Mesenchymal stem cell (in vitro differentiated cells and primary cell): ENCODE results near the gene CTSD.

Experiments
- DNase-seq: peaks from one replicate; pipeline ENCODE4 v3.0.0-alpha.2; 2013
- H2AFZ ChIP-seq: one replicate; pipeline ENCODE4 v1.6.1; 2013; ENCODE audit warnings: low read depth, mild to moderate bottlenecking, control low read depth, inconsistent platforms, low read length, moderate library complexity
- H2AK5ac ChIP-seq: 2 replicates; pipeline ENCODE4 v1.6.1; 2013; ENCODE audit warnings: low read length, moderate library complexity, mild to moderate bottlenecking, inconsistent platforms; ENCODE audit not compliant: severe bottlenecking
- H2BK120ac ChIP-seq: one replicate; pipeline ENCODE4 v1.6.1; 2013; ENCODE audit warnings: low read depth, mild to moderate bottlenecking, inconsistent platforms, low read length, moderate library complexity
- H2BK12ac ChIP-seq, 2 experiments: one replicate each; pipeline ENCODE4 v1.6.1; 2013; ENCODE audit warnings: inconsistent platforms in 2 of 2, low read length in 2 of 2, mild to moderate bottlenecking in 2 of 2, moderate library complexity in 2 of 2, control low read depth in 1 of 2
- H2BK15ac ChIP-seq: one replicate; pipeline ENCODE4 v1.6.1; 2013; ENCODE audit warnings: mild to moderate bottlenecking, low read depth, inconsistent platforms; ENCODE audit not compliant: poor library complexity, severe bottlenecking
- H2BK5ac ChIP-seq: 2 replicates; pipeline ENCODE4 v1.6.1; 2013; ENCODE audit warnings: low read depth, mild to moderate bottlenecking, low read length, control low read depth, inconsistent platforms; ENCODE audit not compliant: poor library complexity, severe bottlenecking
- H3K14ac ChIP-seq, 2 experiments: one replicate each; pipeline ENCODE4 v1.6.1; 2013; ENCODE audit warnings: inconsistent platforms in 2 of 2, low read length in 2 of 2, control low read depth in 1 of 2, mild to moderate bottlenecking in 1 of 2, moderate library complexity in 1 of 2
- H3K18ac ChIP-seq, 2 experiments: one replicate each; pipeline ENCODE4 v1.6.1; 2013; ENCODE audit warnings: inconsistent platforms in 2 of 2, low read length in 2 of 2, control low read depth in 1 of 2, low read depth in 1 of 2, mild to moderate bottlenecking in 1 of 2
- H3K23ac ChIP-seq, 2 experiments: one replicate each; pipeline ENCODE4 v1.6.1; 2013; ENCODE audit warnings: inconsistent platforms in 2 of 2, low read length in 2 of 2, mild to moderate bottlenecking in 2 of 2, moderate library complexity in 2 of 2, control low read depth in 1 of 2
- H3K27ac ChIP-seq: 2 replicates; pipeline ENCODE4 v1.5.1; 2013; ENCODE audit warnings: mild to moderate bottlenecking, moderate library complexity, low read length, control low read depth, inconsistent platforms; ENCODE audit not compliant: poor library complexity, severe bottlenecking
- H3K27me3 ChIP-seq, 2 experiments: 2 replicates each; pipeline versions ENCODE4 v1.6.1 to v1.7.0; 2013; ENCODE audit warnings: low read length in 2 of 2, mild to moderate bottlenecking in 2 of 2, moderate library complexity in 2 of 2, control low read depth in 1 of 2, inconsistent platforms in 1 of 2; ENCODE audit not compliant: control insufficient read depth in 1 of 2, insufficient read depth in 1 of 2
- H3K36me3 ChIP-seq, 2 experiments: 2 replicates each; pipeline versions ENCODE4 v1.6.1 to v1.7.0; 2013; ENCODE audit warnings: low read length in 2 of 2, control low read depth in 1 of 2, inconsistent platforms in 1 of 2, low read depth in 1 of 2, mild to moderate bottlenecking in 1 of 2; ENCODE audit not compliant: insufficient read depth in 2 of 2, control insufficient read depth in 1 of 2
- H3K4ac ChIP-seq, 2 experiments: one replicate each; pipeline ENCODE4 v1.6.1; 2013; ENCODE audit warnings: inconsistent platforms in 2 of 2, low read length in 2 of 2, mild to moderate bottlenecking in 2 of 2, moderate library complexity in 2 of 2, control low read depth in 1 of 2, low read depth in 1 of 2
- H3K4me1 ChIP-seq: 2 replicates; pipeline ENCODE4 v1.6.1; 2013; ENCODE audit warnings: low read depth, low read length, control low read depth; ENCODE audit not compliant: control insufficient read depth, insufficient read depth
- H3K4me2 ChIP-seq: 2 replicates; pipeline ENCODE4 v1.6.1; 2013; ENCODE audit warnings: low read length, mild to moderate bottlenecking, inconsistent platforms; ENCODE audit not compliant: poor library complexity, severe bottlenecking
- H3K4me3 ChIP-seq, 2 experiments: 2 replicates each; pipeline versions ENCODE4 v1.5.1 to v1.7.0; 2013; ENCODE audit warnings: low read length in 2 of 2, mild to moderate bottlenecking in 2 of 2, control low read depth in 1 of 2, low read depth in 1 of 2; ENCODE audit not compliant: insufficient read depth in 1 of 2
- H3K79me1 ChIP-seq: replicated peaks from 2 replicates; pipeline ENCODE4 v1.6.1; 2013; ENCODE audit warnings: mild to moderate bottlenecking, control low read depth, low read length, inconsistent platforms; ENCODE audit not compliant: poor library complexity, severe bottlenecking
- H3K9ac ChIP-seq: 2 replicates; pipeline ENCODE4 v1.7.0; 2013; ENCODE audit warnings: mild to moderate bottlenecking, low read length, moderate library complexity
- H3K9me3 ChIP-seq: 2 replicates; pipeline ENCODE4 v1.7.0; 2013; ENCODE audit warnings: mild to moderate bottlenecking, low read length; ENCODE audit not compliant: control insufficient read depth
- H4K8ac ChIP-seq: one replicate; pipeline ENCODE4 v1.6.1; 2013; ENCODE audit warnings: inconsistent platforms, mild to moderate bottlenecking, low read length, moderate library complexity
- H4K91ac ChIP-seq: one replicate; pipeline ENCODE4 v1.6.1; 2013; ENCODE audit warnings: mild to moderate bottlenecking, low read length, inconsistent platforms
- WGBS: methylation state at CpG from one replicate; pipeline ENCODE4 v1.1.7; 2013; ENCODE audit warnings: mixed read lengths; 5-methylcytosine and 5-hydroxymethylcytosine counted together

Gene CTSD

DNA sequence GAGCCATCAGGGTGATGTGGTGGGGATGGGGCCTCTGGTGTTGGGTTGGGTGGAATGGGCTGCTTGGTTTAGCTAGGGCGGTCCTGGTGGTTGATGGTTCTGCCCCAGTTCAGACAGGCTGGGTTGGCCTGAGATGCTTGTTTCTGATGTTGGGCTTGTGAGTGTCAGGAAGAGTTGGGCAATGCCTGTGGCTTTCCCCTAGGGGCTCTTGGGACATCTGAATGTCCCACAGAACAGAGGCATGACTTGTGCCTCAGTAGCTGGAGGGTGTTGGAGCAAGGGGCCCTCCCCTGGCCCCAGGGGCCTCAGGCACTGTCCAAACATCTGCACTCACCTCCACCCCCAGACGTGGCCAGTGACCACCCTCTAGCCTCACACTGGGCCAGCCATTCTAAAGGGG lies 14.0 kb upstream of the CTSD start:
- no peak overlapping the region for H4K8ac ChIP-seq
- no peaks in the 10 kb centered on the region for H3K36me3 ChIP-seq
- H3K9me3 ChIP-seq: no peaks in the 10 kb centered on the region
- peak overlapping the region; percentile 73 for H4K91ac ChIP-seq
- no peak overlapping the region for H2AK5ac ChIP-seq
- no peak overlapping the region for H3K4ac ChIP-seq
- WGBS: 96% methylated on average over 2 of the region's 2 CpGs
- H2BK12ac ChIP-seq: peak overlapping the region; percentile 67 to 75
- H2AFZ ChIP-seq: no peak overlapping the region
- H2BK120ac ChIP-seq: no peak overlapping the region
- H3K18ac ChIP-seq: peak overlapping the region; percentile 14 to 49
- H2BK5ac ChIP-seq: no peak overlapping the region
- H3K27ac ChIP-seq: no peak overlapping the region
- no peak for DNase-seq
- no peaks in the 10 kb centered on the region for H3K79me1 ChIP-seq
- no peak overlapping the region for H3K14ac ChIP-seq
- peaks cover 0 to 16% of the 10 kb centered on the region in 2 experiments for H3K27me3 ChIP-seq
- peak overlapping the region; percentile 12 for H2BK15ac ChIP-seq
- no peak overlapping the region for H3K9ac ChIP-seq
- no peak overlapping the region for H3K4me3 ChIP-seq
- no peak overlapping the region for H3K4me2 ChIP-seq
- peaks cover 43% of the 10 kb centered on the region for H3K4me1 ChIP-seq
- no peak overlapping the region for H3K23ac ChIP-seq

DNA sequence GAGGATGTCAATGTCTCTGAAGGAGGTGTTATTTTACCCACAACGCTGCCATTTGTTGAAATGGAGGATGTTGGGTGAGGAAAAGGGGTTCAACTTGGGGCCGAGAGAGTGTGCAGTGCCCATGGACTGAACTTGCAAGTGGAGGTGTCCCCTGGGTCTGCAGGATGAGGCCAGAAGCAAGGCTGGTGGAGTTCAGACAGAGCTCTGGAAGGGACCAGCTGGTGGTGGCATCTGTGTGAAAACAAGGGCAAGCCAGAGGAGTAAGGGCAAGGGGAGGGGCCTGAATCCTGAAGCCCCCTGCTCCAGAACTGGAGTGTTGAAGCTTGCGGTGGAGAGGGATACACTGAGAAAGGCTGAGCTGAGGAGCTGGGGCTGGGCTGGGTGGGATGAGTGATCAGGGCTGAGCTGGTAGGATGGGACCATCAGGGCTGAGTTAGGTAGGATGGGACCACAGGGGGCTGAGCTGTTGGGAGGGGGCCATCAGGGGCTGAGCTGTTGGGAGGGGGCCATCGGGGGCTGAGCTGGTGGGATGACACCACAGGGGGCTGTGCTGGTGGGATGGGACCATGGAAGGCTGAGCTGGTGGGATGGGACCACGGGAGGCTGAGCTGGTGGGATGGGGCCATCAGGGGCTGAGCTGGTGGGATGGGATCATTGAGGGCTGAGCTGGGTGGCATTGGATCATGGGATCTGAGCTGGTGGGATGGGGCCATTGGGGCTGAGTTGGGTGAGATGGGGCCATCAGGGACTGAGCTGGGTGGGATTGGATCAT lies 13.4 kb upstream of the CTSD start:
- Histone ChIP-seq H3K27ac (no peak overlapping the region), H3K9ac (no peak overlapping the region), H3K9me3 (no peaks in the 10 kb centered on the region), H3K79me1 (no peaks in the 10 kb centered on the region), H2BK120ac (no peak overlapping the region), H4K8ac (no peak overlapping the region), H2AK5ac (no peak overlapping the region), H3K27me3 (peaks cover 0 to 16% of the 10 kb centered on the region in 2 experiments), H3K4me2 (no peak overlapping the region), H3K36me3 (no peaks in the 10 kb centered on the region), H2BK5ac (no peak overlapping the region), H2BK12ac (peak overlapping the region; percentile 2 to 21), H2AFZ (no peak overlapping the region), H4K91ac (peak overlapping the region; percentile 47), H3K4me3 (no peak overlapping the region), H3K4me1 (peaks cover 41% of the 10 kb centered on the region), H3K14ac (peak overlapping the region in 1 of 2 experiments; percentile 35), H3K23ac (no peak overlapping the region), H2BK15ac (peak overlapping the region; percentile 30), H3K18ac (peak overlapping the region in 1 of 2 experiments; percentile 25), H3K4ac (no peak overlapping the region)
- 85% methylated on average over 5 of the region's 5 CpGs for WGBS
- no peak for DNase-seq

DNA sequence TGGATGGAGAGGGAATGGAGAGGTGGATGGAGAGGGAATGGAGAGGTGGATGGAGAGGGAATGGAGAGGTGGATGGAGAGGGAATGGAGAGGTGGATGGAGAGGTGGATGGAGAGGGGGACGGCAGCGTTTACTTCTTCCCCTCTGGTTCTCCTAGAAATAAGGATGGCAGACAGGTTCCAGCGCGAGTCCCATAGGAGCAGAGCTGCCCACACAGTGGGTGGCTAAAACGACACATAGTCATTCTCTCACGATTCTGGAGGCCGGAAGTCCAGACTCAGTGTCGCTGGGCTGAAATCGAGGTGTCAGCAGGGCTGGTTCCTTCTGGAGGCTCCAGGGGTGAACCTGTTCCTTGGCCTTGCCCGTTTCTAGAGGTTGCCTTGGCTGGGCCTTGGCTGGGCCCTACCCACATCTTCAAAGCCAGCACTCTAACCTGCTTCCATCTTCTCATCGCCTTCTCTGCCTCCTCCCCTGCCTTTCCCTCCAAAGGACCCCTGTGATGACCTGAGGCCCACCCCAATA lies 12.7 kb upstream of the CTSD start:
- H3K23ac ChIP-seq: no peak overlapping the region
- H2BK12ac ChIP-seq: no peak overlapping the region
- H4K8ac ChIP-seq: no peak overlapping the region
- H2BK120ac ChIP-seq: no peak overlapping the region
- no peak overlapping the region for H3K27ac ChIP-seq
- no peak overlapping the region for H2AFZ ChIP-seq
- H4K91ac ChIP-seq: no peak overlapping the region
- H3K4ac ChIP-seq: no peak overlapping the region
- WGBS: 89% methylated on average over 11 of the region's 11 CpGs
- no peak overlapping the region for H2BK15ac ChIP-seq
- no peaks in the 10 kb centered on the region for H3K9me3 ChIP-seq
- H2BK5ac ChIP-seq: no peak overlapping the region
- DNase-seq: no peak
- H3K4me1 ChIP-seq: peaks cover 35% of the 10 kb centered on the region
- no peak overlapping the region for H3K4me3 ChIP-seq
- no peak overlapping the region for H2AK5ac ChIP-seq
- no peak overlapping the region for H3K9ac ChIP-seq
- no peaks in the 10 kb centered on the region for H3K79me1 ChIP-seq
- no peaks in the 10 kb centered on the region for H3K36me3 ChIP-seq
- H3K14ac ChIP-seq: no peak overlapping the region
- no peak overlapping the region for H3K18ac ChIP-seq
- H3K4me2 ChIP-seq: no peak overlapping the region
- peaks cover 0 to 16% of the 10 kb centered on the region in 2 experiments for H3K27me3 ChIP-seq

DNA sequence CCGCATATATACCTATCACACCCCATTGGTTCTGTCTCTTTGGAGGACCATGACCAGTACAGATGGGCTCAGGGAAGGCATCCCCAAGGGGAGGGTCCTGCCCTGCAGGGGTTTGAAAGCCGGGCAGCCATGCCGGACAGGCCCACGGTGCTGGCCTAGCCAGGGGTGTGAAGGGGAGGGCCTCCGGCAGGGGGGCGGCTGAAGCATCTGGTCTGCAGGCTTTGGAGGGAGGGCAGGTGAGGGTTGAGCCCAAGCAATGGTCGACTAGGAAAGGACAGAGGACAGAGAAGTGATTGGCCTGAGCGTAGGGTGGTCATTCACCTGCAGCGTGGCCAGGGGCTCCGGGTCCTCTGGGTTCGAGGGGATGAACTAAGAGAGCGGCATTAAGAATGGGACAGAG lies 11.2 kb upstream of the CTSD start:
- peak overlapping the region; percentile 17 for H2AK5ac ChIP-seq
- no peak overlapping the region for H2BK120ac ChIP-seq
- no peak overlapping the region for H3K4me2 ChIP-seq
- H3K36me3 ChIP-seq: no peaks in the 10 kb centered on the region
- no peak overlapping the region for H3K23ac ChIP-seq
- H3K9me3 ChIP-seq: no peaks in the 10 kb centered on the region
- no peak overlapping the region for H2BK15ac ChIP-seq
- H2BK5ac ChIP-seq: no peak overlapping the region
- WGBS: 88% methylated on average over 12 of the region's 12 CpGs
- no peak for DNase-seq
- H3K4ac ChIP-seq: no peak overlapping the region
- H3K27ac ChIP-seq: no peak overlapping the region
- H3K9ac ChIP-seq: no peak overlapping the region
- peak overlapping the region in 1 of 2 experiments; percentile 46 for H3K18ac ChIP-seq
- H3K79me1 ChIP-seq: no peaks in the 10 kb centered on the region
- no peak overlapping the region for H4K91ac ChIP-seq
- no peak overlapping the region for H3K4me3 ChIP-seq
- H3K27me3 ChIP-seq: peaks cover 0 to 16% of the 10 kb centered on the region in 2 experiments
- H3K4me1 ChIP-seq: peaks cover 29% of the 10 kb centered on the region
- H4K8ac ChIP-seq: no peak overlapping the region
- H2AFZ ChIP-seq: no peak overlapping the region
- H3K14ac ChIP-seq: no peak overlapping the region
- H2BK12ac ChIP-seq: peak overlapping the region in 1 of 2 experiments; percentile 50
